H1 (cell line): ENCODE measurements around the gene EIF4A2.

Experiments
- ASH2L ChIP-seq: fragments of 200-600, 300-600 bp; sonication (generic); IDR thresholded peaks from one replicate; pipeline ENCODE4 v1.7.1; 2017; ENCODE audit warnings: low read length
- CEBPB ChIP-seq: IDR thresholded peaks from 2 replicates; pipeline ENCODE4 v1.6.1; 2012; ENCODE audit warnings: low read depth, low read length
- CTCF ChIP-seq, 3 experiments: IDR thresholded peaks; 1 replicate in 2 of 3; 2 replicates in 1 of 3; pipeline versions ENCODE4 v1.5.1 to v1.6.1; 2011; ENCODE audit warnings: low read length in 3 of 3, mild to moderate bottlenecking in 3 of 3, inconsistent platforms in 2 of 3, low read depth in 1 of 3, moderate library complexity in 1 of 3; ENCODE audit not compliant: insufficient read depth in 1 of 3; ENCODE audit errors: control extremely low read depth in 1 of 3
- HDAC6 ChIP-seq: IDR thresholded peaks from one replicate; pipeline ENCODE4 v1.7.1; 2012; ENCODE audit warnings: low read depth, mild to moderate bottlenecking, inconsistent platforms, low read length, moderate library complexity
- KDM1A ChIP-seq: fragments of 200-600, 300-600 bp; sonication (generic); IDR thresholded peaks from 2 replicates; pipeline ENCODE4 v1.7.1; 2016; ENCODE audit warnings: mild to moderate bottlenecking, low read length, borderline replicate concordance
- PHF8 ChIP-seq: fragments of 200-600 bp; sonication (generic); conservative IDR thresholded peaks from 2 replicates; pipeline ENCODE4 v1.7.1; 2012; ENCODE audit warnings: low read depth, mild to moderate bottlenecking, inconsistent platforms, low read length, moderate library complexity
- POLR2A ChIP-seq, 2 experiments: IDR thresholded peaks; 1 replicate in 1 of 2; 2 replicates in 1 of 2; pipeline ENCODE4 v1.6.1; 2011; ENCODE audit warnings: low read depth in 2 of 2, low read length in 2 of 2, mild to moderate bottlenecking in 2 of 2; ENCODE audit errors: control extremely low read depth in 1 of 2
- POLR2AphosphoS5 ChIP-seq: IDR thresholded peaks from 2 replicates; pipeline ENCODE4 v1.6.1; 2011; ENCODE audit warnings: low read depth, low read length
- TBP ChIP-seq: IDR thresholded peaks from 2 replicates; pipeline ENCODE4 v1.6.1; 2011; ENCODE audit warnings: low read depth, low read length, improper control_type of control experiment
- TF ChIP-seq, protein P1 (sequence below): IDR thresholded peaks from 2 replicates; pipeline ENCODE4 v1.6.1; 2012; ENCODE audit warnings: inconsistent platforms

DNA sequence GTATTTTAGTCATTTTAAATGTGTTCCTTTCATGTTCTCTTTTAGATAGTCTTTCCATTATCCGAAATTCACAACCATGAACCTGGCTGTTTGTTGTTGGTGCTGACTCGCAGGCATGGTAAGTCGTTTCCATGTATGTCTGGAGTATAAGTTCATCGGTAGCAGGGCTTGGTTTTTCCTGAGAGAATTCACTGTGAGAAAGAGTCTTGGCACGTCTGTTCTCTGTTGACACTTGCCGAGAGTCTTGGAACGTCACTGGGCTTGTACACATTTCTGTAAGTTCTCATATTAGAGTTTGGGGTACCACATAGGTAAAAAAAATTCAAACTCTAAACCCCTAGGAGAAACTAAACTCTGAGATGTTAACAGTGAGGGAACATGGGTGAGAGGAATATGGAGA, 29.4 kb upstream of the EIF4A2 start:
- no peak for TF ChIP-seq KDM1A
- TF ChIP-seq POLR2A (IDR thresholded peaks at IDR 0.05; ENCODE audit: control extremely low read depth in 1 of 2, low read depth in 2 of 2, low read length in 2 of 2), result no peak
- TF ChIP-seq POLR2AphosphoS5, result no peak
- no peak for TF ChIP-seq CEBPB
- TF ChIP-seq CTCF (IDR thresholded peaks at IDR 0.05; ENCODE audit: control extremely low read depth in 1 of 3, insufficient read depth in 1 of 3, low read depth in 1 of 3, low read length in 3 of 3), result no peak
- TF ChIP-seq, protein P1, sequence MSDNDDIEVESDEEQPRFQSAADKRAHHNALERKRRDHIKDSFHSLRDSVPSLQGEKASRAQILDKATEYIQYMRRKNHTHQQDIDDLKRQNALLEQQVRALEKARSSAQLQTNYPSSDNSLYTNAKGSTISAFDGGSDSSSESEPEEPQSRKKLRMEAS, result no peak
- no peak for TF ChIP-seq PHF8
- TF ChIP-seq TBP, result no peak
- no peak for TF ChIP-seq HDAC6
- no peak for TF ChIP-seq ASH2L
